GM15510 (cell line): ENCODE results near the gene TREX2.

Experiments used
- POLR2A ChIP-seq: IDR thresholded peaks from 3 replicates; pipeline ENCODE4 v1.6.1; 2011; ENCODE audit warnings: borderline replicate concordance; ENCODE audit not compliant: insufficient read length; ENCODE audit errors: extremely low read depth

The TREX2 gene

GRCh38 chrX:153412746-153413720 is 32.8 kb downstream of the TREX2 start:
- no peak for TF ChIP-seq POLR2A

- no peak for TF ChIP-seq POLR2A
Measured at GRCh38 chrX:153411988-153412574, 33.8 kb downstream of the TREX2 start.

- no peak for TF ChIP-seq POLR2A
Measured at GRCh38 chrX:153411255-153411987, 34.4 kb downstream of the TREX2 start, which contains the start of gene ZFP92. Gene ZFP92, plus strand, starts transcription at chrX:153411472. Its CDS starts 6,851 bp downstream, at chrX:153418323.

GRCh38 chrX:153410888-153411254 is 35.0 kb downstream of the TREX2 start:
- TF ChIP-seq POLR2A, result no peak

GRCh38 chrX:153410373-153410772 is 35.5 kb downstream of the TREX2 start:
- no peak for TF ChIP-seq POLR2A

GRCh38 chrX:153409414-153410101 is 36.3 kb downstream of the TREX2 start:
- TF ChIP-seq POLR2A, result no peak

GRCh38 chrX:153408871-153409351 is 36.9 kb downstream of the TREX2 start:
- TF ChIP-seq POLR2A, result no peak

GRCh38 chrX:153408221-153408721 is 37.6 kb downstream of the TREX2 start:
- TF ChIP-seq POLR2A, result no peak

GRCh38 chrX:153407736-153408135 is 38.1 kb downstream of the TREX2 start:
- no peak for TF ChIP-seq POLR2A

- TF ChIP-seq POLR2A, result no peak
Measured at GRCh38 chrX:153406903-153407302, 39.0 kb downstream of the TREX2 start.

- TF ChIP-seq POLR2A, result no peak
Measured at GRCh38 chrX:153406011-153406410, 39.8 kb downstream of the TREX2 start.

GRCh38 chrX:153405426-153405825 is 40.4 kb downstream of the TREX2 start:
- TF ChIP-seq POLR2A, result no peak

- no peak for TF ChIP-seq POLR2A
Measured at GRCh38 chrX:153401133-153401764, 44.6 kb downstream of the TREX2 start, which contains the start of gene PNMA6E. Gene PNMA6E, minus strand, starts transcription at chrX:153401350. Its CDS starts 2,501 bp downstream, at chrX:153398849.

- TF ChIP-seq POLR2A, result no peak
Measured at GRCh38 chrX:153400146-153401132, 45.4 kb downstream of the TREX2 start.
